GM19438 (cell line): ENCODE data around the gene RAB11FIP2.

Source experiments
- ATAC-seq: cut with Tn5 transposase; IDR thresholded peaks from one replicate; pipeline ENCODE4 v1.9.1; 2021; ENCODE audit warnings: low read depth; ENCODE audit not compliant: unreplicated experiment

Gene RAB11FIP2

DNA sequence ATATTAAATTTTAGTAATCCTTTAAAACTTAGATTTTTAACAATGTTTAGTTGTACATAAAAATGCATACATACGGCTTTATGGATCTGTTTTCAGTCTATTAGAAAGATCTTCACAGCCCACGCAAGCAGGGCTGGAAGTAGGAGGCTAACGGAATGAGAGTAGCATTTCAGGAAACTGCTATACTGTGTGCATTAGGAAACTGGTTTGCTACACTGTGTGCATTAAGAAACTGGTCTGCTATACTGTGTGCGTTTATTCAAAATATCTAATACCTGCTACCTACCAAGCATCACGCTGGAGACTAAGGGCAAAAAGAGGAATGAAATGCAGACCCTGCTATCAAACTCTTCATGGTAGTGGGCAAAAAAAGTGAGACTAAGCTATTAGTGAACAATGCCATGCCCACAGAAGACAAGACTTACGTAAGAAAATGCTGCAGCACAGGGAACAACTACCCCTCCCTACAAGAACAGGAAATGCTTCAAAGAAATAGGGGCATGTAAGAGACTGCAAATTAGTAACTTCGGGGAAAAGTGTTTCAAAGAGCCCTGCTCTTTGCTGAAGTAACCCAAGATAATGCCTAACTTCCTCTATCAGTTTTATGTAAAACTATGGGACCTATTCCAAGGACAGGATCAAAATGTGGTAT, 11.3 kb downstream of the RAB11FIP2 start:
- ATAC-seq: no peak

- no peak for ATAC-seq
These were observed 11.9 kb downstream of the RAB11FIP2 start for GRCh38 chr10:118034791-118035261.

- no peak for ATAC-seq
These were observed 12.8 kb downstream of the RAB11FIP2 start for GRCh38 chr10:118033905-118034304.

GRCh38 chr10:118032564-118032963, 14.2 kb downstream of the RAB11FIP2 start:
- ATAC-seq: no peak

- no peak for ATAC-seq
These were observed 15.2 kb downstream of the RAB11FIP2 start for GRCh38 chr10:118031351-118032075.

- peak; percentile 96 for ATAC-seq
These were observed 18.1 kb downstream of the RAB11FIP2 start for GRCh38 chr10:118028619-118029018.

DNA sequence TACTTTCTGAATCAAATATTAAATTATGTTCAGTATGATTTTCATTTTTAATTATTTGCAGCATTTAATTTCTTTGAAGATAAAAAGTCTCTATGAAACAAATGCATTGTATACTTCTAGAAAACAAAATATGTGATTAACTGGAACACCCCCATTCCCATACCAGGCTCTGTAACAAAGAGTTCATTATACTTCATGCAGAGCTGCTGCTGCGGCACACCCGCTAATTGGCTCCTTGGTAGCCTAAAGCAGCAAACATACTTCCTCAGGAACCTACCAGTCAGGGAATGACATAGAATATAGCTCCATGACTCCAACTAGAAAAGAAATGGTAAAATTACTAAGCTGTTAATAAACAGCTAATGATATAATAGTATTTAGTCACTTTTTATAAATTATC, 19.3 kb downstream of the RAB11FIP2 start:
- no peak for ATAC-seq

DNA sequence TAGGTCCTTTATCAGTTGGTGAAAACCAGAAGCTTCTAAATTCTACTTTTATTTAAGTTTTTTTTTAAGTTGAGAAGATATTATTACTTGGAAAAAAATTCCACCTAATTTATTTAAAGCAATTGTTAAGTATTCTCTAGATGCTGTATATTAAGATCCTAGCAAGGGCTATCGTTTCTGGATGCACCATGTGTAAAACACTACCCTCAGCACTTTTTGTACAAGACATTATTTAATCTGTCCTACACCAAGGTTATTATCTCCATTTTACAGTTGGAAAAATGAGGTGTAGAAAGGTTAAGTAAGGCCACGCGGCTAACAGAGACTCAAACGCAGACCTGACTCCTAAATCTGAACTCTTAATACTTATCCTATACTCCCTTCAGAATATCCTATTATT, 19.8 kb downstream of the RAB11FIP2 start:
- ATAC-seq: no peak

DNA sequence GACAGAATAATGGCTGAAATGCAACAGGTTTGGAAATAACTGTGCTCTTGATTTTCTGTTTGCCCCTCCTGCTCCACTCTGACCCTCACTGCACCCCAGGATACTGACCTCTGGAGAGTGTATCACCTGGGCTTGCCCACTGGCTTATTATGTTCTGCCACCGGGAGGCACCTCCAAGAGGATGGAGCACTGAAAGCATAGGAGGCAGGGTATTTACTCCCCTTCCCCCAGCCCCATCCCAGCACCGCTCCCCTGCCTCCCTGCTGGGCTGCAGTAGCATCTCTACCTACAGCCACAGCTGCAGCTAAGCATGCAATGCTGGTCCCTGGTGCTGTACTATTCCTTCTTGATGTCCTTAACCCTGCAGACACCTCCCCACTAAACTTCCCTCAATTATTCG, 26.4 kb downstream of the RAB11FIP2 start:
- no peak for ATAC-seq

GRCh38 chr10:118017850-118018249, 28.9 kb downstream of the RAB11FIP2 start:
- no peak for ATAC-seq

GRCh38 chr10:118017071-118017740, 29.5 kb downstream of the RAB11FIP2 start:
- no peak for ATAC-seq

GRCh38 chr10:118012952-118013525, 33.7 kb downstream of the RAB11FIP2 start:
- ATAC-seq: no peak

GRCh38 chr10:118007773-118008172, 39.0 kb downstream of the RAB11FIP2 start:
- ATAC-seq: no peak

DNA sequence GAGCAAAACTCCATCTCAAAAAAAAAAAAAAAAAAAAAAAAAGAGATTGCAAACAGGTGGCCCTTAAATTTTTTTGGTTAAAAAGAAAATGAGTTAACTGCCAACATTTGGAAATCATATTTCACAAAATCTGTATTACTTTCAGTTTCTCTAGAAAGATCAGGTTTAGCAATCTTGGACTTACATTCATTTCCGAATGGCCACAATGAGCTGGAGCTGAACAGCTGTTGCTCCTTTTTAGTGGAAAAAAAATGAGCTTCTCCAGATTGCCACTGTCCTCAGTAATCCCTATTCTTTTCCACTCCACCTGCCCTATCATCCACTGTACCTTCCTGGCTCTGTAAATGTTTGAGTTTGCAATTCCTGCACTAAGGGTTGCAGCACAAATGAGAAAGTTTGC, 43.6 kb downstream of the RAB11FIP2 start:
- no peak for ATAC-seq

- ATAC-seq: no peak
These were observed 44.2 kb downstream of the RAB11FIP2 start for GRCh38 chr10:118002581-118002980.

DNA sequence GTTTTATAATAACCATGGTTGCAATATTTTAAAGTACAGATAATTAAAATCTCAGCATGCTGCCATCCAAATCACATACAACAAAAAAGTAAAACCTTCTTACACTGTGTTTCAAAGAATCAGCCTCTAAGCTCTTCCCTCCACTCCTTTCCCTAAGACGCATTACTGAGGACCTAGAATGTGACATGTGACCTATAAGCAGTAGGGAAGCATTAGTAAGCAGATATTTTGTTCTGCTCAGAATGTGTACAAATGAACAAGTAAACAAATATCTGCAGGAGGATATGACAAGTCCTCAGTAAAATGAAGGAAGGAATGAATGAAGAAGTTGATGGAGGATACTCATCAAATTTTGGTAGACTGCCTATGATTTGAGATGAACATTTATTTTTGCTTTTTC, 49.1 kb downstream of the RAB11FIP2 start:
- ATAC-seq: no peak

- ATAC-seq: no peak
These were observed 50.0 kb downstream of the RAB11FIP2 start for GRCh38 chr10:117996709-117997108.

- no peak for ATAC-seq
These were observed 52.0 kb downstream of the RAB11FIP2 start for GRCh38 chr10:117994771-117995170.

- no peak for ATAC-seq
These were observed 53.6 kb downstream of the RAB11FIP2 start for GRCh38 chr10:117993166-117993565.

GRCh38 chr10:117991701-117992100, 55.0 kb downstream of the RAB11FIP2 start:
- no peak for ATAC-seq

DNA sequence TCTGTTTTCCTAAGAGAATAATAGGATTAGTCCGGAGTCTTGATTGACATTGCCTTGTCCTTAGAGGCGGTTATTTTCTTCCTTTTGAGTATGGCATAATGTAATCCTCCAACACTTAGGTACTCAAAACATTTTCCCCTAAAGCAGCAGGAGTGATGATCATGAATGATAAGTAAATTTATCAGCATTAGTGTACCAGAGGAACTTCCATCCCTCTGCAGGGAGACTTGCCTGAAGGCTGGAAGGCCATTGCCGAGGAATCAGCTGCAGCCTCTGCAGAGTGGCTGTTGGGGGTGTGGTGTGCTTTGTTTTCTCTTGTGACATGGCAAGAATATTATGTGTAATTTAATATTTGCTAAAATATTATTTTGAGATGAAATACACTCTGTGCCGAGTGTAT, 56.8 kb downstream of the RAB11FIP2 start:
- ATAC-seq: no peak
